ENCODE measurements around the gene SMIM29. TPM values are rescaled to one million over a fixed set of nuclear protein-coding genes. Genes with fewer than 3 reads are reported as not detected.

The SMIM29 gene
- total RNA-seq, 1 experiment from 2014 or later, result 5.4 TPM

DNA sequence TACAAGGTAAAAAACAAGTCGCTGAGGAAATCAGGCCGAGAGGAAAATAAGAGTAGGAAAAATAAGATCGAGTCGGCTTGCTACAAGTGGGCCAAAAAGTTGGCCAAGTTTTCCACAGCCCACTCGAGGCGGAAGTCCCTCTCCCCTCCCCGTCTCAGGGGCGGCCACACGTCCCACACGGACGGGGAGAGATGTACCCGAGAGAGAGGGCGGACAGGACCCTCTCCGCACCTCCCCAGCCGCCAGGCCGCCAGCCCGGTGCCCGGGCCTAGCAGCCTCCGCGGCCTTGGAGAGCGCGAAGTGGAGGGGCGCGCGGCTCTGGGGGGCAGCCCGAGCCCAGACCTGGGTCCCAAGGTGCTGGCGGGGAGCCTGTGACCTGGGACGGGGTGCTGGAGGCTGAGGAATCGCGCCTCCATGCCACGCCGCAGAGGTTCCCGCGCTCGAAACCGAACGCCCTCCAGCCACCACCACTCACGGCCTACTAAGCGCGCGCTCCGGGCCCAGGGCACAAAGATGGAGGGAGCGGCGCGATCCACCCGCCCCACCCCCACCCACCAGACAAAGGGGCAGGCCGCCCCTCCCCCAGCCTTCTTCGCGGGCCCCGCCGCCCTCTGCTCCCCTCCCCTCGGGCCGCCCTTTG is 14.0 kb downstream of the SMIM29 start:
- peaks cover 22% of the 10 kb centered on the region; the same call in 1 of the 2 replicates for H3K79me2 ChIP-seq (ENCODE audit: insufficient read depth, low read length)
- peak overlapping the region; percentile 98 for H3K23ac ChIP-seq (ENCODE audit: insufficient read length, low read depth, low read length)
- Mint-ChIP-seq H3K36me3 (ENCODE audit: insufficient read depth in 1 of 3, low read depth in 3 of 3) (peaks cover 14 to 17% (median 16%) of the 10 kb centered on the region in 3 experiments), H3K27ac (peak overlapping the region; percentile 94 to 99 (median 98)), H3K4me3 (peak overlapping the region; percentile 45 to 66), H3K4me1 (peaks cover 16 to 40% of the 10 kb centered on the region in 2 experiments), H3K27me3 (ENCODE audit: low read depth) (no peaks in the 10 kb centered on the region), H3K9me3 (no peaks in the 10 kb centered on the region; a peak in 1 of 5 replicates)
- H3K4me1 ChIP-seq (ENCODE audit: insufficient read depth, low read length), result peaks cover 7% of the 10 kb centered on the region
- no peaks in the 10 kb centered on the region for H3K9me3 ChIP-seq (ENCODE audit: control insufficient read depth, low read depth, low read length)
- H3K9ac ChIP-seq (ENCODE audit: extremely low read depth, insufficient read length, low read length), result peak overlapping the region; percentile 94
- TF ChIP-seq, protein P1, sequence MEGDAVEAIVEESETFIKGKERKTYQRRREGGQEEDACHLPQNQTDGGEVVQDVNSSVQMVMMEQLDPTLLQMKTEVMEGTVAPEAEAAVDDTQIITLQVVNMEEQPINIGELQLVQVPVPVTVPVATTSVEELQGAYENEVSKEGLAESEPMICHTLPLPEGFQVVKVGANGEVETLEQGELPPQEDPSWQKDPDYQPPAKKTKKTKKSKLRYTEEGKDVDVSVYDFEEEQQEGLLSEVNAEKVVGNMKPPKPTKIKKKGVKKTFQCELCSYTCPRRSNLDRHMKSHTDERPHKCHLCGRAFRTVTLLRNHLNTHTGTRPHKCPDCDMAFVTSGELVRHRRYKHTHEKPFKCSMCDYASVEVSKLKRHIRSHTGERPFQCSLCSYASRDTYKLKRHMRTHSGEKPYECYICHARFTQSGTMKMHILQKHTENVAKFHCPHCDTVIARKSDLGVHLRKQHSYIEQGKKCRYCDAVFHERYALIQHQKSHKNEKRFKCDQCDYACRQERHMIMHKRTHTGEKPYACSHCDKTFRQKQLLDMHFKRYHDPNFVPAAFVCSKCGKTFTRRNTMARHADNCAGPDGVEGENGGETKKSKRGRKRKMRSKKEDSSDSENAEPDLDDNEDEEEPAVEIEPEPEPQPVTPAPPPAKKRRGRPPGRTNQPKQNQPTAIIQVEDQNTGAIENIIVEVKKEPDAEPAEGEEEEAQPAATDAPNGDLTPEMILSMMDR (conservative IDR thresholded peaks at IDR 0.05), result no peak
- peak overlapping the region; percentile 96 for H3K4ac ChIP-seq (ENCODE audit: low read depth, low read length)
- H3K56ac ChIP-seq (ENCODE audit: insufficient read length, low read depth, low read length), result peak overlapping the region; percentile 45
- peak overlapping the region; percentile 88 for H2BK5ac ChIP-seq (ENCODE audit: insufficient read length, low read length)
- H3K79me1 ChIP-seq (ENCODE audit: insufficient read depth, low read depth, low read length, poor library complexity, severe bottlenecking), result no peaks in the 10 kb centered on the region
- WGBS (ENCODE audit: extremely low coverage, insufficient read length, low lambda C conversion rate), result no CpG with 5 or more reads among the region's 53 CpGs
- H4K20me1 ChIP-seq (ENCODE audit: control insufficient read depth, insufficient read depth, insufficient read length), result no peaks in the 10 kb centered on the region
- no peak for DNase-seq
- peak overlapping the region; percentile 69 for H3K4me2 ChIP-seq (ENCODE audit: insufficient read depth, insufficient read length, low read length)
- no peak overlapping the region for H4K8ac ChIP-seq (replicated peaks; ENCODE audit: insufficient read length, low read depth, low read length)
- peaks cover 16% of the 10 kb centered on the region for H3K23me2 ChIP-seq (ENCODE audit: insufficient read length, low read depth, low read length, poor library complexity, severe bottlenecking)
- H2BK12ac ChIP-seq (ENCODE audit: insufficient read length, low read depth, low read length), result peak overlapping the region; percentile 98
- no peak overlapping the region for H2AFZ ChIP-seq (ENCODE audit: low read length)
- H2BK15ac ChIP-seq (ENCODE audit: low read depth, low read length), result 0 out of 2 replicates have a peak overlapping the region, but pooled peaks have one; percentile 85
- H3T11ph ChIP-seq (ENCODE audit: low read length), result peak overlapping the region; percentile 98
- peak overlapping the region; percentile 62 for H2BK20ac ChIP-seq (ENCODE audit: low read depth, low read length, poor library complexity, severe bottlenecking)
- peak overlapping the region; percentile 95 for H3K27ac ChIP-seq (ENCODE audit: insufficient read length, low read depth, low read length)
- H3K18ac ChIP-seq (ENCODE audit: insufficient read length, low read depth, low read length), result peak overlapping the region; percentile 100
- H2AK5ac ChIP-seq (ENCODE audit: insufficient read length, low read length), result peak overlapping the region; percentile 98
- H2BK120ac ChIP-seq (ENCODE audit: low read depth, low read length, poor library complexity, severe bottlenecking), result peak overlapping the region; percentile 70
- no peaks in the 10 kb centered on the region for H3K27me3 ChIP-seq (ENCODE audit: insufficient read depth, low read length)
- peak overlapping the region; percentile 96 for H4K5ac ChIP-seq (ENCODE audit: insufficient read length, low read depth, low read length)
- H4K91ac ChIP-seq (ENCODE audit: insufficient read length, low read depth, low read length), result peak overlapping the region; percentile 100
- peak overlapping the region; percentile 100 for H3K14ac ChIP-seq (ENCODE audit: insufficient read depth, low read length)
